WERI-Rb-1 (cell line): ENCODE results near the gene OR52E5.

Experiments used
- DNase-seq: peaks from one replicate; pipeline ENCODE4 v3.0.0-alpha.2; 2020
- H3K27ac ChIP-seq: fragments of 250-450 bp; sonication (Bioruptor Pico); 2 replicates; pipeline ENCODE4 v1.5.1; 2020; ENCODE audit warnings: mild to moderate bottlenecking, moderate library complexity
- H3K27me3 ChIP-seq: fragments of 250-450 bp; sonication (Bioruptor Pico); 2 replicates; pipeline ENCODE4 v1.5.1; 2021; ENCODE audit warnings: mild to moderate bottlenecking, low read depth, moderate library complexity; ENCODE audit not compliant: insufficient read depth, severe bottlenecking
- H3K36me3 ChIP-seq: fragments of 250-450 bp; sonication (Bioruptor Pico); 2 replicates; pipeline ENCODE4 v1.5.1; 2020; ENCODE audit warnings: mild to moderate bottlenecking, moderate library complexity
- H3K4me3 ChIP-seq: 2 replicates; pipeline ENCODE4 v1.5.1; 2011; ENCODE audit warnings: low read depth, mild to moderate bottlenecking, control low read depth, low read length
- H3K9me3 ChIP-seq: fragments of 250-450 bp; sonication (Bioruptor Pico); 2 replicates; pipeline ENCODE4 v1.5.1; 2021; ENCODE audit warnings: mild to moderate bottlenecking, moderate library complexity; ENCODE audit not compliant: severe bottlenecking
- CTCF ChIP-seq: IDR thresholded peaks from 2 replicates; pipeline ENCODE4 v1.5.1; 2011; ENCODE audit warnings: low read depth, mild to moderate bottlenecking, control low read depth, inconsistent platforms, low read length

Gene OR52E5

GRCh38 chr11:5878564-5878963, 14.4 kb upstream of the OR52E5 start:
- no peak for TF ChIP-seq CTCF
- no peaks in the 10 kb centered on the region for H3K36me3 ChIP-seq
- no peak for DNase-seq

GRCh38 chr11:5880329-5880728, 12.7 kb upstream of the OR52E5 start, which contains the start of gene OR52E4:
TSS of gene OR52E4 (plus strand) at chr11:5880629. CDS start at chr11:5884293, 3,664 bp downstream.
- Histone ChIP-seq H3K27ac (no peak within 1 kb of the TSS), H3K4me3 (no peak within 1 kb of the TSS), H3K9me3 (no peaks in the 10 kb centered on the region), H3K27me3 (peaks cover 55% of the 10 kb centered on the region), H3K36me3 (no peaks in the 10 kb centered on the region)
- DNase-seq = no peak
- no peak for TF ChIP-seq CTCF

More at GRCh38 chr11:5878564-5878963, 14.4 kb upstream of the OR52E5 start:
- H3K9me3 ChIP-seq = no peaks in the 10 kb centered on the region
- H3K4me3 ChIP-seq = no peak overlapping the region
- no peak overlapping the region for H3K27ac ChIP-seq
- peaks cover 48% of the 10 kb centered on the region for H3K27me3 ChIP-seq

- Histone ChIP-seq H3K36me3 (no peaks in the 10 kb centered on the region), H3K27ac (no peak overlapping the region), H3K4me3 (no peak overlapping the region), H3K9me3 (no peaks in the 10 kb centered on the region), H3K27me3 (peaks cover 69% of the 10 kb centered on the region)
- no peak for TF ChIP-seq CTCF
- DNase-seq = no peak
These were observed 11.3 kb upstream of the OR52E5 start for GRCh38 chr11:5881756-5882155.

GRCh38 chr11:5887172-5887571, 5.8 kb upstream of the OR52E5 start:
- no peak for DNase-seq
- Histone ChIP-seq H3K27me3 (peaks cover 74% of the 10 kb centered on the region), H3K9me3 (no peaks in the 10 kb centered on the region), H3K27ac (no peak overlapping the region), H3K36me3 (no peaks in the 10 kb centered on the region), H3K4me3 (no peak overlapping the region)
- no peak for TF ChIP-seq CTCF

GRCh38 chr11:5887661-5888060, 5.3 kb upstream of the OR52E5 start:
- H3K9me3 ChIP-seq = no peaks in the 10 kb centered on the region
- no peak overlapping the region for H3K4me3 ChIP-seq
- no peak overlapping the region for H3K27ac ChIP-seq
- no peaks in the 10 kb centered on the region for H3K36me3 ChIP-seq
- no peak for DNase-seq
- TF ChIP-seq CTCF = no peak
- H3K27me3 ChIP-seq = peaks cover 74% of the 10 kb centered on the region

- TF ChIP-seq CTCF = no peak
- Histone ChIP-seq H3K9me3 (no peaks in the 10 kb centered on the region), H3K27ac (no peak overlapping the region), H3K4me3 (no peak overlapping the region), H3K36me3 (no peaks in the 10 kb centered on the region), H3K27me3 (peaks cover 71% of the 10 kb centered on the region)
- no peak for DNase-seq
These were observed 1.7 kb upstream of the OR52E5 start for GRCh38 chr11:5891216-5891800.
